OCI-LY1 (cell line): Measurements from ENCODE around the gene LUC7L2.

Source experiments
- EZH2 ChIP-seq: fragments of 200-600 bp; sonication (generic), shearing (Covaris generic); IDR thresholded peaks from 2 replicates; pipeline ENCODE4 v1.8.0; 2017; ENCODE audit warnings: borderline replicate concordance, mixed run types, mild to moderate bottlenecking, antibody characterized with exemption, low read length, moderate library complexity, mixed read lengths
- TF ChIP-seq, protein P1 (sequence below): fragments of 200-600 bp; sonication (generic), shearing (Covaris generic); IDR thresholded peaks from 2 replicates; pipeline ENCODE4 v1.5.1; 2017; ENCODE audit warnings: mild to moderate bottlenecking, antibody characterized with exemption, low read length, moderate library complexity, mixed read lengths

DNA sequence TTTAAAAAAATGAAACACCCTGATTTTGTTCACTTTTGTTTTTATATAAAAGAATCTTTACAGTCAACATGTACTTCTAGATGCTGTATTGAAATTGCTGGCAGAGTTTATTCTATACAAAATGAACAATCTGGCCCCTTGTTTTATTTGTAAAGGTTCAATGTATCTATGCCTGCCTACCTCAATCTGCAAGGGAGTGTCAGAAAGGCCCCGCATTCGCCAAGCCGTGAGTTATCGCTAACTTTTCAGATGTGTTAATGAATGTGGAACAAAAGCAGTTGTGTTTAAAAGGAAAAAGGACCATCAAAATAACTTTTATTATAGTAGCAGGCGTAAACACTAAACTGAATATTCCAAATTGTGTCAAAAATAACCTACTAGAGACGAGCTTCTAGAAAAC, 14.6 kb downstream of the LUC7L2 start:
- TF ChIP-seq, protein P1, sequence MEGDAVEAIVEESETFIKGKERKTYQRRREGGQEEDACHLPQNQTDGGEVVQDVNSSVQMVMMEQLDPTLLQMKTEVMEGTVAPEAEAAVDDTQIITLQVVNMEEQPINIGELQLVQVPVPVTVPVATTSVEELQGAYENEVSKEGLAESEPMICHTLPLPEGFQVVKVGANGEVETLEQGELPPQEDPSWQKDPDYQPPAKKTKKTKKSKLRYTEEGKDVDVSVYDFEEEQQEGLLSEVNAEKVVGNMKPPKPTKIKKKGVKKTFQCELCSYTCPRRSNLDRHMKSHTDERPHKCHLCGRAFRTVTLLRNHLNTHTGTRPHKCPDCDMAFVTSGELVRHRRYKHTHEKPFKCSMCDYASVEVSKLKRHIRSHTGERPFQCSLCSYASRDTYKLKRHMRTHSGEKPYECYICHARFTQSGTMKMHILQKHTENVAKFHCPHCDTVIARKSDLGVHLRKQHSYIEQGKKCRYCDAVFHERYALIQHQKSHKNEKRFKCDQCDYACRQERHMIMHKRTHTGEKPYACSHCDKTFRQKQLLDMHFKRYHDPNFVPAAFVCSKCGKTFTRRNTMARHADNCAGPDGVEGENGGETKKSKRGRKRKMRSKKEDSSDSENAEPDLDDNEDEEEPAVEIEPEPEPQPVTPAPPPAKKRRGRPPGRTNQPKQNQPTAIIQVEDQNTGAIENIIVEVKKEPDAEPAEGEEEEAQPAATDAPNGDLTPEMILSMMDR = no peak
- TF ChIP-seq EZH2 = no peak
